Heart right ventricle (tissue), 16 donors: Measurements from ENCODE around the gene CFAP299. TPM values are rescaled to one million over a fixed set of nuclear protein-coding genes. Genes with fewer than 3 reads are reported as not detected.

Experiments
- ATAC-seq, 8 donors: fragments of 200-7000 bp; cut with Tn5 transposase; one replicate each; pipeline ENCODE4 v1.9.1; 2020; ENCODE audit warnings: mild to moderate bottlenecking in 8 of 8, moderate library complexity in 8 of 8, moderate number of reproducible peaks in 1 of 8
- DNase-seq, 2 donors: peaks; one replicate each; pipeline ENCODE4 v3.0.0-alpha.2; 2020
- H3K27ac ChIP-seq, 10 donors: fragments of 200-600 bp; sonication (generic) in 2 of 10; one replicate each; pipeline versions ENCODE4 v1.5.0 to v1.8.0; 2020 to 2022; ENCODE audit warnings: mild to moderate bottlenecking in 3 of 10
- H3K27me3 ChIP-seq, 7 donors: fragments of 200-600 bp; one replicate each; pipeline ENCODE4 v1.8.0; 2021 to 2022; ENCODE audit warnings: mild to moderate bottlenecking in 2 of 7
- H3K36me3 ChIP-seq, 9 donors: fragments of 200-600 bp; sonication (generic) in 1 of 9; one replicate each; pipeline versions ENCODE4 v1.5.0 to v1.8.0; 2020 to 2022; ENCODE audit warnings: mild to moderate bottlenecking in 2 of 9
- H3K4me1 ChIP-seq, 9 donors: fragments of 200-600 bp; sonication (generic) in 1 of 9; one replicate each; pipeline versions ENCODE4 v1.5.0 to v1.8.0; 2020 to 2022; ENCODE audit warnings: mild to moderate bottlenecking in 4 of 9
- H3K4me3 ChIP-seq, 10 donors: fragments of 200-600 bp; sonication (generic) in 2 of 10; one replicate each; pipeline versions ENCODE4 v1.5.0 to v1.8.0; 2020 to 2022; ENCODE audit warnings: mild to moderate bottlenecking in 7 of 10, moderate library complexity in 2 of 10
- H3K9me3 ChIP-seq, 11 donors: fragments of 200-600 bp in 10 of 11; sonication (generic) in 2 of 11; one replicate each; pipeline versions ENCODE4 v1.5.0 to v1.8.0; 2013 to 2022; ENCODE audit warnings: mild to moderate bottlenecking in 2 of 11, control low read depth in 1 of 11, moderate library complexity in 1 of 11
- WGBS, 2 donors: extraction: QIAGEN DNeasy Blood & Tissue Kit; methylation state at CpG; one replicate each; pipeline ENCODE4 v1.1.7; 2013; ENCODE audit warnings: inconsistent platforms in 1 of 2; 5-methylcytosine and 5-hydroxymethylcytosine counted together
- intact Hi-C, 10 donors: fragments of 100-400 bp; cut with DNase I; formaldehyde crosslinking; loops; one replicate each; pipeline versions ENCODE4 v1.11.1 to v1.14.2; 2022
- polyA plus RNA-seq, 2 donors: library from polyadenylated mRNA; stranded (reverse); fragments of 200-250 nt; gene quantifications; one replicate each; pipeline ENCODE4 v1.2.3, GENCODE V29; 2013
- total RNA-seq, 10 donors: library from RNA; stranded (reverse); fragmentation: NEBNext Ultra II Directional in 3 of 10; extraction: Animal tissue kit (Norgen Biotek cat#: 25700) in 3 of 10; gene quantifications; one replicate each; pipeline versions ENCODE4 v1.2.1 to v1.2.4, GENCODE V29; 2021 to 2023
- TF ChIP-seq, protein P1 (sequence below), 9 donors: fragments of 200-600 bp; sonication (generic) in 2 of 9; IDR thresholded peaks; one replicate each; pipeline versions ENCODE4 v1.5.0 to v1.8.0; 2021 to 2022; ENCODE audit warnings: antibody characterized with exemption in 9 of 9, mild to moderate bottlenecking in 5 of 9, moderate library complexity in 1 of 9
- donor health status: Arrhythmogenic right ventricular cardiomyopathy.
- donor health status: ischemic (EF 13 %, LVEDD 7.1; RV severe dilation, severe dysfunction).
- donor health status: healthy with polysubstance abuse.
- donor health status: DM: no; HTN: yes; CAD: no.
- donor health status: DM: no; HTN: no; CAD: no.
- donor health status: ischemic (EF 25% LVEDD 6.9; RV normal size, moderate dysfunction).
- donor health status: ischemic (EF 25% LVEDD 5.7; RV mildly dilated, moderate dysfunction).
- donor health status: healthy.
- donor health status: DM: yes; HTN: yes; CAD: no.
- donor health status: Ischemic cardiomyopathy.
- donor health status: ischemic (EF 35%, LVEDD 5.7; RV mildly dilated, moderate dysfunction).
- donor health status: nonischemic (EF 11% LVEDD 7.7; RV severe dilation, severe dysfunction).
- donor health status: DM: yes; HTN: yes; CAD: no.
- donor health status: PGD.
- donor health status: ischemic (EF 29% LVEDD 5.4; RV normal size, mild dysfunction).
- donor health status: nonischemic (EF 23%, LVEDD 6.1; RV moderate dilation, normal function).

Gene CFAP299
- total and polyA plus RNA-seq, 12 donors: 0.93 TPM; not detected in 11

DNA sequence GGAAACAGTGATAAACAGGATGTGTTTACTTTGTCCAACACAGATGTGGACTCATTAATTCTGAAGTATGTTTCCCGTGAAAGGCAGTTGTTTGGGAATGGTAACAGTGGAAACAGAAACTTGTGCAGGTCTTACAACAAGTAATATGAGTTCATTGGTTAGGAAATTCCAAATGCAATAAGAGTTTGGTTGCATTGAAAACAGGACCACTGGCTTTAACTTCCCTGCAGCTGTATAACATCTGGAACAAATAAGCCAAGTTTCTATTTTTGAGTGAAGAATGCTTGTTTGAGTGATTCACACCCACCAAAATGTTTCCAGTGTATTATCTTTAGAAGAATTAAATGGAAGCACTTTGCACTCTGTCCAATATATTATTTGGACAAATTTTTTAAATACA lies 612.6 kb downstream of the CFAP299 start:
- TF ChIP-seq, protein P1, sequence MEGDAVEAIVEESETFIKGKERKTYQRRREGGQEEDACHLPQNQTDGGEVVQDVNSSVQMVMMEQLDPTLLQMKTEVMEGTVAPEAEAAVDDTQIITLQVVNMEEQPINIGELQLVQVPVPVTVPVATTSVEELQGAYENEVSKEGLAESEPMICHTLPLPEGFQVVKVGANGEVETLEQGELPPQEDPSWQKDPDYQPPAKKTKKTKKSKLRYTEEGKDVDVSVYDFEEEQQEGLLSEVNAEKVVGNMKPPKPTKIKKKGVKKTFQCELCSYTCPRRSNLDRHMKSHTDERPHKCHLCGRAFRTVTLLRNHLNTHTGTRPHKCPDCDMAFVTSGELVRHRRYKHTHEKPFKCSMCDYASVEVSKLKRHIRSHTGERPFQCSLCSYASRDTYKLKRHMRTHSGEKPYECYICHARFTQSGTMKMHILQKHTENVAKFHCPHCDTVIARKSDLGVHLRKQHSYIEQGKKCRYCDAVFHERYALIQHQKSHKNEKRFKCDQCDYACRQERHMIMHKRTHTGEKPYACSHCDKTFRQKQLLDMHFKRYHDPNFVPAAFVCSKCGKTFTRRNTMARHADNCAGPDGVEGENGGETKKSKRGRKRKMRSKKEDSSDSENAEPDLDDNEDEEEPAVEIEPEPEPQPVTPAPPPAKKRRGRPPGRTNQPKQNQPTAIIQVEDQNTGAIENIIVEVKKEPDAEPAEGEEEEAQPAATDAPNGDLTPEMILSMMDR (IDR thresholded peaks at IDR 0.05): no peak
- no peak for ATAC-seq
- H3K4me3 ChIP-seq: no peak overlapping the region
- H3K36me3 ChIP-seq: no peaks in the 10 kb centered on the region
- no peaks in the 10 kb centered on the region for H3K4me1 ChIP-seq
- intact Hi-C loops: no loop called here
- no peak for DNase-seq
- H3K27me3 ChIP-seq: peaks cover 0 to 3% (median 0%) of the 10 kb centered on the region in 7 donors
- no peak overlapping the region for H3K27ac ChIP-seq
- WGBS, 2 donors: 59 to 61% methylated on average over 1 of the region's 1 CpG
- no peaks in the 10 kb centered on the region for H3K9me3 ChIP-seq

DNA sequence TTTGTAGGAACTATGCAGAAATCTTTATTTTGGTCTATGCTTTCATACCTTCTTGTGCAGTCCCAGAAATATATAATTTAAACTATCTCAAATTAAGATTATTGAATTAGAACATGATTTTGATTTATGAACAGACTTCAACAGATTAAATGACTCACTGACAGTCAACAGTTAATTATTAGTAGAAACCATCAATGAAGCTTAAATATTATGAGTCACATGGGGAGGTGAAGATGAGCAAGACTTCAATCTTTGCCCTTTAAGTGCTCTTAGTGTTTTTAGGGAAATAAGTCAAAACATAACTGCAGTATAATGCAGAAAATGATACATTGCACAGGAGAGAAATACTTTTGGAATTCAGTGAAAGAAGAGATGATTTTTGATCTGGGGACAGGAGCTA lies 613.5 kb downstream of the CFAP299 start:
- DNase-seq: no peak
- Histone ChIP-seq H3K4me3 (no peak overlapping the region), H3K36me3 (no peaks in the 10 kb centered on the region), H3K9me3 (no peaks in the 10 kb centered on the region), H3K27ac (no peak overlapping the region), H3K27me3 (peaks cover 0 to 3% (median 0%) of the 10 kb centered on the region in 7 donors), H3K4me1 (no peaks in the 10 kb centered on the region)
- TF ChIP-seq, protein P1 (IDR thresholded peaks at IDR 0.05): no peak
- no peak for ATAC-seq
- intact Hi-C loops: no loop called here

DNA sequence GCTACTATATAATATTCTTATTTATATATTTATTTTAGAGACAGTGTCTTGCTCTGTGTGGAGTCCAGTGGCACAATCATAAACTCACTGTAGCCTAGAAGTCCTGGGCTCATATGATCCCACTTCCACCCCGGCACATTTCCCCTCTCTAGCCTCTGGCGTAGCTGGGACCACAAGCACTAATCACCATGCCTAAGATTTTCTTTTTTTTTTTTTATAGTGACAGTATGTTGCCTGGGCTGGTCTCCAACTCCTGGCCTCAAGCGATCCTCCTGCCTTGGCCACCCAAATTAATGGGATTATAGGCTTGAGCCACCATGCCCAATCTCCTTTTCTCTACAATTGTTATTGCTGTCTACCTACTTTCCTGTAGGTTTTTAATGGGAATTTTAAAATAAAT lies 620.9 kb downstream of the CFAP299 start:
- TF ChIP-seq, protein P1 (IDR thresholded peaks at IDR 0.05): no peak

DNA sequence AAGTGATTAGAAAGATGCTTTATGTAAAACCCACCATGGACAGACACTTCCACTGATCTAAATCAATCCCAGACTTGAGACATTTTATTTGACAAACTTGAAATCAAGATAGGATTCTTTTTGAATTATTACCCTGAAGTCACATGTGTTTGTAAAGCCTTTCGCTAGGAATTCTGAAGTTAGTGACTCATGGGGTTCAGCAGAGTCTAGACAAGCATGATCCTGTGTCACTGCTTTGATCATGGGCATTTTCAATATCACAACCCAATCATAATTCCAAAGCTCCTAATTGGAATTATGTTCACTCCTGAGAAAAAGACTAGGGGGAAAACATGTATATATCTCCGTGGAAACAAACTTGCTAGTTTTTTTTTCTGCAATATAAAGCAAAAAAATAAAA lies 627.5 kb downstream of the CFAP299 start:
- ATAC-seq (no peak), DNase-seq (no peak)
- Histone ChIP-seq H3K27me3 (no peaks in the 10 kb centered on the region), H3K27ac (no peak overlapping the region), H3K9me3 (no peaks in the 10 kb centered on the region), H3K4me3 (no peak overlapping the region), H3K36me3 (no peaks in the 10 kb centered on the region), H3K4me1 (no peaks in the 10 kb centered on the region)
- WGBS, 2 donors: 38 to 64% methylated on average over 2 of the region's 2 CpGs
- intact Hi-C loops: no loop called here
- TF ChIP-seq, protein P1 (IDR thresholded peaks at IDR 0.05): no peak

More for the DNA sequence above, 620.9 kb downstream of the CFAP299 start:
- Histone ChIP-seq H3K27me3 (peaks cover 0 to 3% (median 0%) of the 10 kb centered on the region in 7 donors), H3K27ac (no peak overlapping the region), H3K4me3 (no peak overlapping the region), H3K9me3 (no peaks in the 10 kb centered on the region), H3K36me3 (no peaks in the 10 kb centered on the region), H3K4me1 (no peaks in the 10 kb centered on the region)
- intact Hi-C loops: no loop called here
- ATAC-seq (no peak), DNase-seq (no peak)
- WGBS, 2 donors: 74 to 84% methylated on average over 3 of the region's 3 CpGs
